ENCODE results near the gene ADARB2. TPM values are rescaled to one million over a fixed set of nuclear protein-coding genes. Genes with fewer than 3 reads are reported as not detected.
"Not testable (repeated sequence)": the region's sequence is repeated elsewhere in the genome, so short reads cannot be mapped to it uniquely, and the experiment has no call there.

ADARB2 gene
- polyA plus RNA-seq, 3 donors = not detected

DNA sequence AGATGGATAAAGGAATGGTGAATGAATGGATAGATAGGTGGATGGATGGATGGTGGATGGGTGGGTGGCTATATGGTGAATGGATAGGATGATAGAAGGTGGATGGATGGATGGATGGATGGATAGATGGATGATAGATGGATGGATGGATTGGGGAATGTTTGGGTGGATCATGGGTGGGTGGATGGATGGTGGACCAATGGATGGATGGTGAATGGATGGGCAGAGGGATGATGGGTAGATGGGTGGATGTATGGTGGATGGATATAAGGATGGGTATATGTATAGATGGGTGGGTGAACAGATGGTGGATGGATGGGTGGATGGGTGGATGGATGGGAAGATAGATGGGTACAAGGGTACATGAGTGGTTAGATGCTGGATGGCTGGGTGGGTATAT, 322.4 kb downstream of the ADARB2 start:
- no peaks in the 10 kb centered on the region for H3K79me2 ChIP-seq (ENCODE audit: insufficient read depth, low read length)
- Mint-ChIP-seq H3K4me3 (no peak overlapping the region), H3K36me3 (no peaks in the 10 kb centered on the region), H3K4me1 (no peaks in the 10 kb centered on the region), H3K9me3 (peaks cover 3 to 10% (median 6%) of the 10 kb centered on the region in 7 donors), H3K27ac (no peak overlapping the region), H3K27me3 (ENCODE audit: low read depth in 3 of 3) (peaks cover 13 to 18% (median 15%) of the 10 kb centered on the region in 3 donors)
- no peak overlapping the region for H3K4me2 ChIP-seq (replicated peaks; ENCODE audit: extremely low read depth, low read length, poor library complexity, severe bottlenecking)
- H3K27ac ChIP-seq (ENCODE audit: low read depth in 1 of 2, low read length in 2 of 2) = no peak overlapping the region
- no peak overlapping the region for H3K4me3 ChIP-seq (replicated peaks in 1 of 3; ENCODE audit: low read depth in 2 of 3, low read length in 3 of 3)
- no peaks in the 10 kb centered on the region for H4K20me1 ChIP-seq (ENCODE audit: insufficient read depth, low read length)
- peaks cover 0 to 5% of the 10 kb centered on the region in 2 donors for H3K9me3 ChIP-seq (replicated peaks in 1 of 2; ENCODE audit: control insufficient read depth in 1 of 2, insufficient read depth in 1 of 2, low read length in 2 of 2)
- intact Hi-C loops (cut with micrococcal nuclease) = no loop called here
- DNase-seq = no peak
- TF ChIP-seq, protein P1, sequence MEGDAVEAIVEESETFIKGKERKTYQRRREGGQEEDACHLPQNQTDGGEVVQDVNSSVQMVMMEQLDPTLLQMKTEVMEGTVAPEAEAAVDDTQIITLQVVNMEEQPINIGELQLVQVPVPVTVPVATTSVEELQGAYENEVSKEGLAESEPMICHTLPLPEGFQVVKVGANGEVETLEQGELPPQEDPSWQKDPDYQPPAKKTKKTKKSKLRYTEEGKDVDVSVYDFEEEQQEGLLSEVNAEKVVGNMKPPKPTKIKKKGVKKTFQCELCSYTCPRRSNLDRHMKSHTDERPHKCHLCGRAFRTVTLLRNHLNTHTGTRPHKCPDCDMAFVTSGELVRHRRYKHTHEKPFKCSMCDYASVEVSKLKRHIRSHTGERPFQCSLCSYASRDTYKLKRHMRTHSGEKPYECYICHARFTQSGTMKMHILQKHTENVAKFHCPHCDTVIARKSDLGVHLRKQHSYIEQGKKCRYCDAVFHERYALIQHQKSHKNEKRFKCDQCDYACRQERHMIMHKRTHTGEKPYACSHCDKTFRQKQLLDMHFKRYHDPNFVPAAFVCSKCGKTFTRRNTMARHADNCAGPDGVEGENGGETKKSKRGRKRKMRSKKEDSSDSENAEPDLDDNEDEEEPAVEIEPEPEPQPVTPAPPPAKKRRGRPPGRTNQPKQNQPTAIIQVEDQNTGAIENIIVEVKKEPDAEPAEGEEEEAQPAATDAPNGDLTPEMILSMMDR (IDR thresholded peaks at IDR 0.05) = no peak
- H3K36me3 ChIP-seq (replicated peaks in 1 of 2; ENCODE audit: control insufficient read depth in 1 of 2, insufficient read depth in 2 of 2, low read length in 2 of 2) = no peaks in the 10 kb centered on the region
- H3K9ac ChIP-seq (ENCODE audit: insufficient read depth, low read length, poor library complexity, severe bottlenecking) = no peak overlapping the region
- peaks cover 0 to 5% of the 10 kb centered on the region in 2 donors for H3K27me3 ChIP-seq (ENCODE audit: control insufficient read depth in 2 of 2, insufficient read depth in 2 of 2, low read length in 2 of 2)
- H2AFZ ChIP-seq (ENCODE audit: insufficient read depth, low read depth, low read length, poor library complexity, severe bottlenecking) = no peak overlapping the region
- no peaks in the 10 kb centered on the region for H3K4me1 ChIP-seq (ENCODE audit: control insufficient read depth in 1 of 2, insufficient read depth in 2 of 2, low read length in 2 of 2)

DNA sequence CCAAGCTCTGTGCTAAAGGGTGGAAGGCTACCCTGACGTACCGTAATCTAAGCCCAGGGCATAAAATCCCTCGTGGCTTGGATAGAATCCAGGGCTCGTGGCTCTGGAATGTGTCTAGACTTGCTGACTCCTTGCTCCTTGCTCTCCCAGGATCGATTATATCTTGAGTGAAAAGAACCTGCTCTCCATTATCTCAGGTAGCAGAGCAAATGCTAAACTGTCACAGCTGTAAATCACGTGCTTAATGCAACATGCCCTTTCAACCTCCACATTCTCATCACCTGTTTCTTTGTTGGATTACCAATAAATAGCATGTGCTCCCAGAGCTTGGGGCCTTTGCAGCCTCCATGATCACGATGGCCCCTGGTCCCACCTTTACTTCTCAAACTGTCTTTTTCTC, 323.0 kb downstream of the ADARB2 start:
- H3K36me3 Mint-ChIP-seq; H3K27me3 ChIP-seq (ENCODE audit: control insufficient read depth in 2 of 2, insufficient read depth in 2 of 2, low read length in 2 of 2); H3K27ac ChIP-seq (ENCODE audit: low read depth in 1 of 2, low read length in 2 of 2); H3K4me3 ChIP-seq (replicated peaks in 1 of 3; ENCODE audit: low read depth in 2 of 3, low read length in 3 of 3); H3K9me3 ChIP-seq (replicated peaks in 1 of 2; ENCODE audit: control insufficient read depth in 1 of 2, insufficient read depth in 1 of 2, low read length in 2 of 2); H4K20me1 ChIP-seq (ENCODE audit: insufficient read depth, low read length); DNase-seq; H3K4me1 Mint-ChIP-seq; H2AFZ ChIP-seq (ENCODE audit: insufficient read depth, low read depth, low read length, poor library complexity, severe bottlenecking); intact Hi-C loops (cut with micrococcal nuclease); H3K4me2 ChIP-seq (replicated peaks; ENCODE audit: extremely low read depth, low read length, poor library complexity, severe bottlenecking); H3K9me3 Mint-ChIP-seq; H3K9ac ChIP-seq (ENCODE audit: insufficient read depth, low read length, poor library complexity, severe bottlenecking); H3K4me1 ChIP-seq (ENCODE audit: control insufficient read depth in 1 of 2, insufficient read depth in 2 of 2, low read length in 2 of 2); H3K36me3 ChIP-seq (replicated peaks in 1 of 2; ENCODE audit: control insufficient read depth in 1 of 2, insufficient read depth in 2 of 2, low read length in 2 of 2); H3K4me3 Mint-ChIP-seq; H3K79me2 ChIP-seq (ENCODE audit: insufficient read depth, low read length); H3K27ac Mint-ChIP-seq: not testable (repeated sequence)
- peaks cover 15 to 18% (median 16%) of the 10 kb centered on the region in 3 donors for H3K27me3 Mint-ChIP-seq (ENCODE audit: low read depth in 3 of 3)
- 87% methylated on average over 5 of the region's 7 CpGs for WGBS (ENCODE audit: insufficient coverage)
